GM12878 (cell line): ENCODE results near the gene GET3. TPM values are rescaled to one million over a fixed set of nuclear protein-coding genes. Genes with fewer than 3 reads are reported as not detected.

Experiments used
- ATAC-seq: fragments of 200-7000 bp; cut with Tn5 transposase; 3 replicates; pipeline ENCODE4 v1.9.1; 2020; ENCODE audit warnings: mild to moderate bottlenecking, moderate library complexity
- BruUV-seq: library from RNA; stranded (reverse); fragments of 400-500 nt; replicated peaks from 2 replicates; lab custom pipeline; 2021; lab: Mats Ljungman, UMichigan
- CTCF ChIA-PET: fragments of 300-600 bp; sonication (Branson Sonifier 250); formaldehyde crosslinking; extraction: SDS; loops from one replicate; lab custom pipeline; 2021; ENCODE audit warnings: inconsistent platforms; lab: Yijun Ruan, JAX
- POLR2A ChIA-PET: fragments of 350-600 bp; formaldehyde crosslinking; extraction: SDS; loops from one replicate; lab custom pipeline; 2021; ENCODE audit warnings: inconsistent platforms; lab: Charles Lee
- RAD21 ChIA-PET: fragments of 300-600 bp; sonication (Branson Sonifier 250); formaldehyde crosslinking; loops from one replicate; lab custom pipeline; 2023; ENCODE audit warnings: antibody characterized with exemption; ENCODE audit not compliant: unreplicated experiment; lab: Charles Lee
- SMC1A ChIA-PET: fragments of 300-600 bp; sonication (Branson Sonifier 250); formaldehyde crosslinking; loops from one replicate; lab custom pipeline; 2023; ENCODE audit not compliant: unreplicated experiment, uncharacterized antibody; lab: Charles Lee
- DNase-seq: peaks from one replicate; pipeline ENCODE4 v3.0.0-alpha.2; 2011; ENCODE audit warnings: low read depth, low spot score
- FAIRE-seq: peaks from 3 replicates; lab custom pipeline; 2011; peaks lifted over from hg19 to GRCh38; lab: Jason Lieb, UNC
- H2AFZ ChIP-seq: 2 replicates; pipeline ENCODE4 v1.6.0; 2011; ENCODE audit warnings: low read depth, low read length, control low read depth; ENCODE audit not compliant: control insufficient read depth
- H3K27ac ChIP-seq: 2 replicates; pipeline ENCODE4 v1.5.1; 2011; ENCODE audit warnings: control low read depth; ENCODE audit not compliant: control insufficient read depth, insufficient read depth
- H3K27me3 ChIP-seq, 2 experiments: replicated peaks in 1 of 2; 2 replicates each; pipeline versions ENCODE4 v1.6.0 to v1.6.1; 2011; ENCODE audit warnings: low read length in 1 of 2; ENCODE audit not compliant: control insufficient read depth in 2 of 2, insufficient read depth in 2 of 2
- H3K36me3 ChIP-seq, 2 experiments: 2 replicates each; pipeline ENCODE4 v1.5.1; 2011; ENCODE audit warnings: low read length in 1 of 2; ENCODE audit not compliant: control insufficient read depth in 2 of 2, insufficient read depth in 2 of 2
- H3K4me1 ChIP-seq: 2 replicates; pipeline ENCODE4 v1.6.1; 2011; ENCODE audit warnings: mild to moderate bottlenecking, low read length, moderate library complexity, mixed read lengths; ENCODE audit not compliant: control insufficient read depth, insufficient read depth
- H3K4me2 ChIP-seq: 2 replicates; pipeline ENCODE4 v1.6.0; 2011; ENCODE audit warnings: control low read depth; ENCODE audit not compliant: control insufficient read depth, insufficient read depth
- H3K4me3 ChIP-seq: fragments of 200-600 bp; sonication (generic); 2 replicates; pipeline ENCODE4 v1.5.1; 2016
- H3K79me2 ChIP-seq: 2 replicates; pipeline ENCODE4 v1.6.0; 2011; ENCODE audit warnings: low read length; ENCODE audit not compliant: control insufficient read depth, insufficient read depth
- H3K9ac ChIP-seq: 2 replicates; pipeline ENCODE4 v1.8.0; 2011; ENCODE audit warnings: low read length, control low read depth, mixed read lengths; ENCODE audit not compliant: control insufficient read depth, insufficient read depth
- H3K9me3 ChIP-seq: replicated peaks from 3 replicates; pipeline ENCODE4 v1.5.1; 2011; ENCODE audit warnings: mild to moderate bottlenecking, low read length; ENCODE audit not compliant: control insufficient read depth, insufficient read depth
- H4K20me1 ChIP-seq: 2 replicates; pipeline ENCODE4 v1.6.0; 2011; ENCODE audit not compliant: control insufficient read depth, insufficient read depth
- GATAD2B ChIP-seq: fragments of 450-650 bp; conservative IDR thresholded peaks from 2 replicates; pipeline ENCODE4 v1.6.1; 2017; ENCODE audit warnings: low read depth, mild to moderate bottlenecking, moderate library complexity
- HDAC2 ChIP-seq: fragments of 200-600 bp; sonication (generic); IDR thresholded peaks from 2 replicates; pipeline ENCODE4 v1.6.1; 2017
- IKZF2 ChIP-seq, 2 experiments: fragments of 450-650 bp; IDR thresholded peaks; 2 replicates each; pipeline ENCODE4 v1.6.1; 2017; ENCODE audit warnings: mild to moderate bottlenecking in 2 of 2, moderate library complexity in 2 of 2
- KLF5 ChIP-seq: fragments of 450-650 bp; IDR thresholded peaks from 2 replicates; pipeline ENCODE4 v1.6.1; 2014; ENCODE audit warnings: mild to moderate bottlenecking; ENCODE audit not compliant: partially characterized antibody
- MYC ChIP-seq: IDR thresholded peaks from 2 replicates; pipeline ENCODE4 v1.6.1; 2011; ENCODE audit warnings: mild to moderate bottlenecking, low read length, moderate library complexity, inconsistent platforms; ENCODE audit not compliant: insufficient read depth, insufficient replicate concordance, insufficient read length, severe bottlenecking
- NBN ChIP-seq: fragments of 450-650 bp; IDR thresholded peaks from 2 replicates; pipeline ENCODE4 v1.6.1; 2016
- POLR2AphosphoS2 ChIP-seq: IDR thresholded peaks from 2 replicates; pipeline ENCODE4 v1.6.1; 2011; ENCODE audit warnings: low read depth, mild to moderate bottlenecking, low read length, improper control_type of control experiment, moderate library complexity
- POU2F2 ChIP-seq: IDR thresholded peaks from 3 replicates; pipeline ENCODE4 v1.6.1; 2011; ENCODE audit warnings: low read depth, mild to moderate bottlenecking, low read length, borderline replicate concordance
- RAD21 ChIP-seq: IDR thresholded peaks from 2 replicates; pipeline ENCODE4 v1.6.1; 2011; ENCODE audit warnings: mild to moderate bottlenecking, low read depth, low read length, moderate library complexity; ENCODE audit not compliant: insufficient read depth
- RAD51 ChIP-seq: fragments of 450-650 bp; IDR thresholded peaks from 2 replicates; pipeline ENCODE4 v1.6.1; 2016; ENCODE audit warnings: moderate library complexity, mild to moderate bottlenecking, inconsistent platforms
- RFX5 ChIP-seq: IDR thresholded peaks from 2 replicates; pipeline ENCODE4 v1.6.1; 2011; ENCODE audit warnings: low read depth, low read length, improper control_type of control experiment
- SMC3 ChIP-seq: IDR thresholded peaks from 2 replicates; pipeline ENCODE4 v1.6.1; 2011; ENCODE audit warnings: low read length, improper control_type of control experiment, borderline replicate concordance
- SREBF1 ChIP-seq: IDR thresholded peaks from 2 replicates; pipeline ENCODE4 v1.6.1; 2012; ENCODE audit warnings: mild to moderate bottlenecking, low read length
- STAT1 ChIP-seq: fragments of 450-650 bp; conservative IDR thresholded peaks from 2 replicates; pipeline ENCODE4 v1.6.1; 2014; ENCODE audit warnings: antibody characterized with exemption, mild to moderate bottlenecking
- TAF1 ChIP-seq: IDR thresholded peaks from 2 replicates; pipeline ENCODE4 v1.6.1; 2011; ENCODE audit warnings: mild to moderate bottlenecking, low read depth, low read length, borderline replicate concordance
- WGBS: methylation state at CpG from one replicate; pipeline ENCODE4 v1.1.6; 2016; ENCODE audit warnings: low lambda C conversion rate; ENCODE audit not compliant: insufficient replicate concordance, insufficient coverage; ENCODE audit errors: missing lambda C conversion rate; 5-methylcytosine and 5-hydroxymethylcytosine counted together
- in situ Hi-C: fragments of 300-500 bp; cut with MboI; formaldehyde crosslinking; loops from 9 replicates; pipeline ENCODE4 v1.14.3; 2018; ENCODE audit warnings: mixed read lengths
- intact Hi-C: fragments of 100-400 bp; cut with micrococcal nuclease; formaldehyde crosslinking; loops from one replicate; pipeline ENCODE4 v1.14.2; 2022; ENCODE audit not compliant: unreplicated experiment
- polyA plus RNA-seq, 11 experiments: library from polyadenylated mRNA; depleted of rRNA in 4 of 11; unstranded in 6 of 11; stranded (reverse) in 5 of 11; fragments of >200 nt; fragmentation: Nextera tagmentation in 4 of 11; fragmentation: Illumina TruSeq in 1 of 11; extraction: Ambion mirVana in 4 of 11; extraction: Trizol in 1 of 11; gene quantifications; 1 replicate in 1 of 11; 2 replicates in 10 of 11; pipeline versions ENCODE4 v1.2.1 to v1.2.3, GENCODE V29; 2011 to 2016; ENCODE audit warnings: inconsistent platforms in 2 of 11, missing spikeins in 2 of 11, low read depth in 1 of 11
- total RNA-seq, 4 experiments: library from RNA; depleted of rRNA in 3 of 4; stranded (reverse); fragments of >200 nt in 3 of 4; fragmentation: Illumina TruSeq in 1 of 4; extraction: Trizol in 1 of 4; gene quantifications; 2 replicates each; pipeline versions ENCODE4 v1.2.1 to v1.2.3, GENCODE V29; 2013 to 2021
- TF ChIP-seq, protein P1 (sequence below): IDR thresholded peaks from 2 replicates; pipeline ENCODE4 v1.6.1; 2011; ENCODE audit warnings: low read depth, mild to moderate bottlenecking, low read length, moderate library complexity, borderline replicate concordance; ENCODE audit errors: extremely low read depth
- TF ChIP-seq, protein P2 (sequence below): fragments of 450-650 bp; IDR thresholded peaks from 2 replicates; pipeline ENCODE4 v1.6.1; 2016; ENCODE audit warnings: mild to moderate bottlenecking, moderate library complexity, borderline replicate concordance
- TF ChIP-seq, protein P3 (sequence below): IDR thresholded peaks from 2 replicates; pipeline ENCODE4 v1.6.1; 2012; ENCODE audit warnings: low read depth, low read length, improper control_type of control experiment

The GET3 gene
- total and polyA plus RNA-seq, 10 of the 15 experiments (the other 5 are each of a cell fraction or from before 2014, with no cell fraction given): 14.5 to 144 (median 97.2) TPM

DNA sequence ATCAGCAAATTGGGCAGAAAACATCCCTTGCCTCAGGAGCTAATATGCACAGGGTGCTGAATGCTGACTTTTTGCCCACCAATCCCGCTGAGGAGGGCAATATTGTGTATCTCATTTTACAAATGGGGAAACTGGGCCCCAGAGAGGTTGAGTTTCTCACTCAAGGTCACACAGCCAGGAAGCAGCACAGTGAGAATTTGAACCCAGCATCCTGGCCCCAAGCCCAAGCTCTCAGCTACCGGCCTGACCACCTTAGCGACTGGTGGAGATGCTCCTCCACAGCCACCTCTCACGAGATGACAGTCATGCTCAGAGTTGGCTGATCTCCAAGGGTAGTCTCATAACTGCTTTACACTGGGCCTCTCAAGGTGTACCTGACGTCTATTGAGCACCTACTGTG lies 44.3 kb upstream of the GET3 start:
- 50% methylated on average over 5 of the region's 5 CpGs for WGBS
- TF ChIP-seq RAD51: no peak
- TF ChIP-seq SREBF1: no peak
- TF ChIP-seq STAT1: no peak
- TF ChIP-seq RAD21: no peak
- no peak for TF ChIP-seq MYC
- TF ChIP-seq SMC3: no peak
- TF ChIP-seq, protein P1, sequence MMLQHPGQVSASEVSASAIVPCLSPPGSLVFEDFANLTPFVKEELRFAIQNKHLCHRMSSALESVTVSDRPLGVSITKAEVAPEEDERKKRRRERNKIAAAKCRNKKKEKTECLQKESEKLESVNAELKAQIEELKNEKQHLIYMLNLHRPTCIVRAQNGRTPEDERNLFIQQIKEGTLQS: no peak
- TF ChIP-seq GATAD2B: no peak
- TF ChIP-seq HDAC2: no peak
- TF ChIP-seq NBN: no peak
- no peak for TF ChIP-seq RFX5
- TF ChIP-seq POLR2AphosphoS2: no peak
- TF ChIP-seq POU2F2: no peak
- TF ChIP-seq IKZF2 (IDR thresholded peaks at IDR 0.05): no peak
- TF ChIP-seq TAF1: no peak
- TF ChIP-seq, protein P2, sequence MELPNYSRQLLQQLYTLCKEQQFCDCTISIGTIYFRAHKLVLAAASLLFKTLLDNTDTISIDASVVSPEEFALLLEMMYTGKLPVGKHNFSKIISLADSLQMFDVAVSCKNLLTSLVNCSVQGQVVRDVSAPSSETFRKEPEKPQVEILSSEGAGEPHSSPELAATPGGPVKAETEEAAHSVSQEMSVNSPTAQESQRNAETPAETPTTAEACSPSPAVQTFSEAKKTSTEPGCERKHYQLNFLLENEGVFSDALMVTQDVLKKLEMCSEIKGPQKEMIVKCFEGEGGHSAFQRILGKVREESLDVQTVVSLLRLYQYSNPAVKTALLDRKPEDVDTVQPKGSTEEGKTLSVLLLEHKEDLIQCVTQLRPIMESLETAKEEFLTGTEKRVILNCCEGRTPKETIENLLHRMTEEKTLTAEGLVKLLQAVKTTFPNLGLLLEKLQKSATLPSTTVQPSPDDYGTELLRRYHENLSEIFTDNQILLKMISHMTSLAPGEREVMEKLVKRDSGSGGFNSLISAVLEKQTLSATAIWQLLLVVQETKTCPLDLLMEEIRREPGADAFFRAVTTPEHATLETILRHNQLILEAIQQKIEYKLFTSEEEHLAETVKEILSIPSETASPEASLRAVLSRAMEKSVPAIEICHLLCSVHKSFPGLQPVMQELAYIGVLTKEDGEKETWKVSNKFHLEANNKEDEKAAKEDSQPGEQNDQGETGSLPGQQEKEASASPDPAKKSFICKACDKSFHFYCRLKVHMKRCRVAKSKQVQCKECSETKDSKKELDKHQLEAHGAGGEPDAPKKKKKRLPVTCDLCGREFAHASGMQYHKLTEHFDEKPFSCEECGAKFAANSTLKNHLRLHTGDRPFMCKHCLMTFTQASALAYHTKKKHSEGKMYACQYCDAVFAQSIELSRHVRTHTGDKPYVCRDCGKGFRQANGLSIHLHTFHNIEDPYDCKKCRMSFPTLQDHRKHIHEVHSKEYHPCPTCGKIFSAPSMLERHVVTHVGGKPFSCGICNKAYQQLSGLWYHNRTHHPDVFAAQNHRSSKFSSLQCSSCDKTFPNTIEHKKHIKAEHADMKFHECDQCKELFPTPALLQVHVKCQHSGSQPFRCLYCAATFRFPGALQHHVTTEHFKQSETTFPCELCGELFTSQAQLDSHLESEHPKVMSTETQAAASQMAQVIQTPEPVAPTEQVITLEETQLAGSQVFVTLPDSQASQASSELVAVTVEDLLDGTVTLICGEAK: no peak
- TF ChIP-seq KLF5: no peak
- TF ChIP-seq, protein P3, sequence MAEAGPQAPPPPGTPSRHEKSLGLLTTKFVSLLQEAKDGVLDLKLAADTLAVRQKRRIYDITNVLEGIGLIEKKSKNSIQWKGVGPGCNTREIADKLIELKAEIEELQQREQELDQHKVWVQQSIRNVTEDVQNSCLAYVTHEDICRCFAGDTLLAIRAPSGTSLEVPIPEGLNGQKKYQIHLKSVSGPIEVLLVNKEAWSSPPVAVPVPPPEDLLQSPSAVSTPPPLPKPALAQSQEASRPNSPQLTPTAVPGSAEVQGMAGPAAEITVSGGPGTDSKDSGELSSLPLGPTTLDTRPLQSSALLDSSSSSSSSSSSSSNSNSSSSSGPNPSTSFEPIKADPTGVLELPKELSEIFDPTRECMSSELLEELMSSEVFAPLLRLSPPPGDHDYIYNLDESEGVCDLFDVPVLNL: no peak
- TF ChIP-seq, all 136 proteins: peak for 0

More for the DNA sequence above, 44.3 kb upstream of the GET3 start:
- in situ Hi-C loops: no loop called here
- ChIA-PET CTCF (interaction anchor here (0.9 kb wide), 1 partner anchor 15 kb away, joined by 5 read pairs; no protein-coding TSS in a partner anchor), SMC1A (no interaction called here), POLR2A (no interaction called here), RAD21 (no interaction called here)
- DNase-seq (no peak), ATAC-seq (no peak), FAIRE-seq (no peak)
- H3K79me2 ChIP-seq: no peaks in the 10 kb centered on the region
- no peak overlapping the region for H3K27ac ChIP-seq
- no peak overlapping the region for H3K4me2 ChIP-seq
- peaks cover 9% of the 10 kb centered on the region for H3K4me1 ChIP-seq
- H3K4me3 ChIP-seq: no peak overlapping the region
- no peak overlapping the region for H3K9ac ChIP-seq
- H4K20me1 ChIP-seq: no peaks in the 10 kb centered on the region
- no peak overlapping the region for H2AFZ ChIP-seq
- peaks cover under 1 to 2% of the 10 kb centered on the region in 2 experiments; a peak in 3 of 4 replicates for H3K36me3 ChIP-seq
- no TSS peak for BruUV-seq
- no peaks in the 10 kb centered on the region for H3K9me3 ChIP-seq
- intact Hi-C loops: no loop called here
- no peaks in the 10 kb centered on the region for H3K27me3 ChIP-seq
